Measurements from ENCODE around the gene NADK.

GRCh38 chr1:1799716-1800115 lies 21.4 kb upstream of the NADK start:
- TF ChIP-seq CTCF (IDR thresholded peaks at IDR 0.05), result no peak
- no peak for TF ChIP-seq POLR2AphosphoS5 (IDR thresholded peaks at IDR 0.05)

All from prostate gland (tissue), 2 donors.